Loucy (cell line): Measurements from ENCODE around the gene HHLA2.
A peak's percentile ranks its signal among the peaks of the same experiment; 100 is the strongest.

ENCODE experiments used
- H2AFZ ChIP-seq: fragments of 200-600 bp; sonication (generic); 2 replicates; pipeline ENCODE4 v1.6.0; 2016; ENCODE audit warnings: antibody characterized with exemption, mild to moderate bottlenecking, low read length, moderate library complexity
- H3F3A ChIP-seq: fragments of 200-600 bp; 2 replicates; pipeline ENCODE4 v1.6.0; 2016; ENCODE audit warnings: antibody characterized with exemption, low read depth, mild to moderate bottlenecking
- H3K27me3 ChIP-seq: fragments of 200-600 bp; sonication (generic); 2 replicates; pipeline ENCODE4 v1.6.1; 2014; ENCODE audit warnings: low read length, mild to moderate bottlenecking; ENCODE audit not compliant: insufficient read depth, poor library complexity, severe bottlenecking
- H3K36me3 ChIP-seq: fragments of 200-600 bp; sonication (generic); 2 replicates; pipeline ENCODE4 v1.6.1; 2016; ENCODE audit warnings: low read length; ENCODE audit not compliant: insufficient read depth
- H3K4me1 ChIP-seq: fragments of 200-600 bp; sonication (generic); 2 replicates; pipeline ENCODE4 v1.5.1; 2014; ENCODE audit warnings: low read length, mild to moderate bottlenecking; ENCODE audit not compliant: insufficient read depth, poor library complexity, severe bottlenecking
- H3K4me2 ChIP-seq: fragments of 200-600 bp; sonication (generic); 2 replicates; pipeline ENCODE4 v1.6.0; 2014; ENCODE audit warnings: antibody characterized with exemption, low read length, low read depth, mild to moderate bottlenecking; ENCODE audit not compliant: poor library complexity, severe bottlenecking
- H3K4me3 ChIP-seq: fragments of 200-600 bp; sonication (generic); 2 replicates; pipeline ENCODE4 v1.5.1; 2014; ENCODE audit warnings: low read length, mild to moderate bottlenecking, mixed read lengths; ENCODE audit not compliant: poor library complexity, severe bottlenecking
- H3K79me2 ChIP-seq: fragments of 200-600 bp; sonication (generic); 2 replicates; pipeline ENCODE4 v1.6.1; 2014; ENCODE audit warnings: low read length; ENCODE audit not compliant: insufficient read depth
- H3K9ac ChIP-seq: fragments of 200-600 bp; sonication (generic); 2 replicates; pipeline ENCODE4 v1.6.0; 2014; ENCODE audit warnings: mild to moderate bottlenecking, low read depth, low read length, moderate library complexity; ENCODE audit not compliant: poor library complexity, severe bottlenecking
- H3K9me2 ChIP-seq: fragments of 200-600 bp; sonication (generic); replicated peaks from 2 replicates; pipeline ENCODE4 v1.6.1; 2016; ENCODE audit warnings: low read depth, low read length, mixed read lengths
- H3K9me3 ChIP-seq: fragments of 200-600 bp; sonication (generic); 2 replicates; pipeline ENCODE4 v1.6.1; 2014; ENCODE audit warnings: mild to moderate bottlenecking, antibody characterized with exemption, low read length, low read depth; ENCODE audit not compliant: insufficient read depth
- H4K20me1 ChIP-seq: fragments of 200-600 bp; sonication (generic); 2 replicates; pipeline ENCODE4 v1.6.0; 2014; ENCODE audit warnings: antibody characterized with exemption, low read length, mild to moderate bottlenecking; ENCODE audit not compliant: insufficient read depth, poor library complexity, severe bottlenecking
- EZH2phosphoT487 ChIP-seq: fragments of 200-600 bp; IDR thresholded peaks from 2 replicates; pipeline ENCODE4 v1.6.1; 2018; ENCODE audit warnings: antibody characterized with exemption, mild to moderate bottlenecking, moderate library complexity, borderline replicate concordance
- TF ChIP-seq, protein P1 (sequence below): fragments of 200-600 bp; sonication (generic); conservative IDR thresholded peaks from 2 replicates; pipeline ENCODE4 v1.5.1; 2014; ENCODE audit warnings: mild to moderate bottlenecking, antibody characterized with exemption, low read length

The HHLA2 gene

DNA sequence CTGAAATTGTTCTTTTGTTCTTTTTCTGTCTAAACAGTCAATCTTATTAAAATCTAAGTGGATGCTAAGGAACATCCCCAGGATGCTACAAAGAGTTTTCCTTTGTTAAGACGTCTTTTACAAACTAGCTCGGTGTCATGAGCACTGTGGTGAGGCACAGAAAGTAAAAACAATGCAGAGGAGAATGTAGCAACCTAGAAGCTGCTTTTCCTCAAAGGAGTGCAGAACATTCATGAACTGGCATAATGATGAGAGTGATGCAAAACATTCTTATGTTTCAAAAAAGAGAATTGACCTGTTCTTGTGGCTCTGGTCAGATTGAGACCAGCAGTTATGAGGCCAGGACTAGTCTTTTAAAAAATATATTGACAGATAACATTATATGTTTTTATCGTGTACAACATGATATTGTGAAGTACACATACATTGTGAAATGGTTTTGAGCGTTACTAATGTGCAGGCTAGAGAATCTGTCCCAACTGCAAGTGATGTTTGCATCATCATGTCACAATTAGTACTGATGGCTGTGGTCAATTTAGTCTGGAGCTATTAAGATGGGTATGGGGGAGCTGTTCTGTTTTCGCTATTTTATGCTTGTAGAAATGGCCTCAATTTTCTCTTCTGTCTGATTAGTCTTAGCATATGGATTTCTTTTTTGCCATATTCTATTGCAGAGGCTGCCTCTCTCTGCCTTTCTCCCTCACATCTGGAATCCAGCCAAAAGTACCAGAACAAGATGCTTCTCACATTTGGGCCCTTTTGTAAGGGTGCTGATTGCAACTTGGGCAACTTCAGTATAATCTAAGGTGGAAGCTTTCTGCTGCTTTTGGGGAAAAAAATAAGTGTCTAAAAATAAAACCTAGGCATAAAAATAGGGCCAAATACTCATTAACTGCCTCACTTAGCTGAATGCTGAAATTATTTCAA is 50.2 kb downstream of the HHLA2 start:
- Histone ChIP-seq H3K27me3 (no peaks in the 10 kb centered on the region), H3K4me2 (no peak overlapping the region), H2AFZ (0 out of 2 replicates have a peak overlapping the region, but pooled peaks have one; percentile 25), H3K36me3 (no peaks in the 10 kb centered on the region), H3K79me2 (no peaks in the 10 kb centered on the region), H3K9me3 (no peaks in the 10 kb centered on the region), H3F3A (no peaks in the 10 kb centered on the region), H3K9me2 (no peaks in the 10 kb centered on the region), H4K20me1 (no peaks in the 10 kb centered on the region), H3K4me3 (no peak overlapping the region), H3K9ac (no peak overlapping the region), H3K4me1 (peaks cover 15% of the 10 kb centered on the region)
- TF ChIP-seq, protein P1, sequence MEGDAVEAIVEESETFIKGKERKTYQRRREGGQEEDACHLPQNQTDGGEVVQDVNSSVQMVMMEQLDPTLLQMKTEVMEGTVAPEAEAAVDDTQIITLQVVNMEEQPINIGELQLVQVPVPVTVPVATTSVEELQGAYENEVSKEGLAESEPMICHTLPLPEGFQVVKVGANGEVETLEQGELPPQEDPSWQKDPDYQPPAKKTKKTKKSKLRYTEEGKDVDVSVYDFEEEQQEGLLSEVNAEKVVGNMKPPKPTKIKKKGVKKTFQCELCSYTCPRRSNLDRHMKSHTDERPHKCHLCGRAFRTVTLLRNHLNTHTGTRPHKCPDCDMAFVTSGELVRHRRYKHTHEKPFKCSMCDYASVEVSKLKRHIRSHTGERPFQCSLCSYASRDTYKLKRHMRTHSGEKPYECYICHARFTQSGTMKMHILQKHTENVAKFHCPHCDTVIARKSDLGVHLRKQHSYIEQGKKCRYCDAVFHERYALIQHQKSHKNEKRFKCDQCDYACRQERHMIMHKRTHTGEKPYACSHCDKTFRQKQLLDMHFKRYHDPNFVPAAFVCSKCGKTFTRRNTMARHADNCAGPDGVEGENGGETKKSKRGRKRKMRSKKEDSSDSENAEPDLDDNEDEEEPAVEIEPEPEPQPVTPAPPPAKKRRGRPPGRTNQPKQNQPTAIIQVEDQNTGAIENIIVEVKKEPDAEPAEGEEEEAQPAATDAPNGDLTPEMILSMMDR, result no peak
- no peak for TF ChIP-seq EZH2phosphoT487

DNA sequence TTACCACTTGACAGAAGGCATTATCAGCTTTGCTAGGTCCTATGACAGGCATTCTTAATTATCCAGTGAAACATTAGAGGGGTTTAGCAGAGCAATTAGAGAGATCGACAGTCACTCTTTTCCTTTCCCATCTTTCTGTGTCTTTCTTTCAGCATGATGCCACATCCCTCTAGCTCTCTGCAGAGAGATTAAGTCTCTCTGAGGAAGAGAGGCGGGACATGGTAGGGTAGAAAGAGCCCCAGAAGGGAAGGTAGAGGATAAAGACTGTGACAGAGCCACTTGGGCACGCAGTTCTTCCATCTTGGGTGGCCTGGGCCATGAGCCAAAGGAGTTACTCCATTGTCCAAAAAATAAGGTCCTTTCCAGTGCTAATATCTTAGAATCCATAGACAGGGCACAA is 55.8 kb downstream of the HHLA2 start:
- Histone ChIP-seq H3K9me2 (no peaks in the 10 kb centered on the region), H3K9ac (no peak overlapping the region), H3K79me2 (no peaks in the 10 kb centered on the region), H3F3A (no peaks in the 10 kb centered on the region), H3K4me1 (no peaks in the 10 kb centered on the region), H2AFZ (0 out of 2 replicates have a peak overlapping the region, but pooled peaks have one; percentile 26), H3K36me3 (no peaks in the 10 kb centered on the region), H3K4me2 (no peak overlapping the region), H3K27me3 (no peaks in the 10 kb centered on the region), H3K4me3 (no peak overlapping the region), H4K20me1 (no peaks in the 10 kb centered on the region), H3K9me3 (no peaks in the 10 kb centered on the region)
- no peak for TF ChIP-seq EZH2phosphoT487
- TF ChIP-seq, protein P1, result no peak

DNA sequence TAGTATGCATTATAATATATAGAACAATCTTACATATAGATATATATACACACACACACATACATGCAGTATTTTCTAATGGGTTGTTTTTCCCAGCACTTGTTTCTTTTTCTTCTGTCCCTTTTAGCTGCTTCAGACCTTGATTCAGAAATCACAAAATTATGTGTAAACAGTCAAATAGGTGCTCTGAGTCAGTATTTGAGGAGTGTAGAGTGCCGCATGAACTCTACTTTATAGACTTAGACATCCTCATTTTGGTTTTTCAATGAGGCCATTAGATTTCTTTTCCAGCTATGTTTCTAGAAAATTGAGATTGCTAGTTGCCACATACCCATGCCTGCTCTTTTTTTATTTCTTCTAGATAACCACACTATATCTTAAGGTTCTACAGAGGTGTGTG is 58.2 kb downstream of the HHLA2 start:
- no peaks in the 10 kb centered on the region for H3K27me3 ChIP-seq
- H2AFZ ChIP-seq, result no peak overlapping the region
- H4K20me1 ChIP-seq, result no peaks in the 10 kb centered on the region
- H3K4me3 ChIP-seq, result no peak overlapping the region
- no peaks in the 10 kb centered on the region for H3K4me1 ChIP-seq
- no peaks in the 10 kb centered on the region for H3K79me2 ChIP-seq
- no peak overlapping the region for H3K9ac ChIP-seq
- no peaks in the 10 kb centered on the region for H3K9me3 ChIP-seq
- TF ChIP-seq, protein P1, result no peak
- TF ChIP-seq EZH2phosphoT487, result no peak
- no peak overlapping the region for H3K4me2 ChIP-seq
- H3K36me3 ChIP-seq, result no peaks in the 10 kb centered on the region
- no peaks in the 10 kb centered on the region for H3K9me2 ChIP-seq
- no peaks in the 10 kb centered on the region for H3F3A ChIP-seq
